ENCODE results near the gene XRCC5.

GRCh38 chr2:216234106-216234505 lies 125.0 kb downstream of the XRCC5 start:
- no peak for TF ChIP-seq EZH2 (IDR thresholded peaks at IDR 0.05)
- TF ChIP-seq, protein P1, sequence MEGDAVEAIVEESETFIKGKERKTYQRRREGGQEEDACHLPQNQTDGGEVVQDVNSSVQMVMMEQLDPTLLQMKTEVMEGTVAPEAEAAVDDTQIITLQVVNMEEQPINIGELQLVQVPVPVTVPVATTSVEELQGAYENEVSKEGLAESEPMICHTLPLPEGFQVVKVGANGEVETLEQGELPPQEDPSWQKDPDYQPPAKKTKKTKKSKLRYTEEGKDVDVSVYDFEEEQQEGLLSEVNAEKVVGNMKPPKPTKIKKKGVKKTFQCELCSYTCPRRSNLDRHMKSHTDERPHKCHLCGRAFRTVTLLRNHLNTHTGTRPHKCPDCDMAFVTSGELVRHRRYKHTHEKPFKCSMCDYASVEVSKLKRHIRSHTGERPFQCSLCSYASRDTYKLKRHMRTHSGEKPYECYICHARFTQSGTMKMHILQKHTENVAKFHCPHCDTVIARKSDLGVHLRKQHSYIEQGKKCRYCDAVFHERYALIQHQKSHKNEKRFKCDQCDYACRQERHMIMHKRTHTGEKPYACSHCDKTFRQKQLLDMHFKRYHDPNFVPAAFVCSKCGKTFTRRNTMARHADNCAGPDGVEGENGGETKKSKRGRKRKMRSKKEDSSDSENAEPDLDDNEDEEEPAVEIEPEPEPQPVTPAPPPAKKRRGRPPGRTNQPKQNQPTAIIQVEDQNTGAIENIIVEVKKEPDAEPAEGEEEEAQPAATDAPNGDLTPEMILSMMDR (IDR thresholded peaks at IDR 0.05), result no peak
- TF ChIP-seq EZH2phosphoT487 (IDR thresholded peaks at IDR 0.05), result no peak

Data from neural progenitor cell (in vitro differentiated cells).